Activated CD4-positive, alpha-beta T cell treated with anti-CD3 and anti-CD28 coated beads for 24 hours (primary cell): Measurements from ENCODE around the gene BRPF1.

Experiments used
- DNase-seq, 2 donors: peaks; one replicate each; pipeline ENCODE4 v3.0.0-alpha.2; 2020; ENCODE audit warnings: low read depth in 2 of 2

BRPF1 gene

DNA sequence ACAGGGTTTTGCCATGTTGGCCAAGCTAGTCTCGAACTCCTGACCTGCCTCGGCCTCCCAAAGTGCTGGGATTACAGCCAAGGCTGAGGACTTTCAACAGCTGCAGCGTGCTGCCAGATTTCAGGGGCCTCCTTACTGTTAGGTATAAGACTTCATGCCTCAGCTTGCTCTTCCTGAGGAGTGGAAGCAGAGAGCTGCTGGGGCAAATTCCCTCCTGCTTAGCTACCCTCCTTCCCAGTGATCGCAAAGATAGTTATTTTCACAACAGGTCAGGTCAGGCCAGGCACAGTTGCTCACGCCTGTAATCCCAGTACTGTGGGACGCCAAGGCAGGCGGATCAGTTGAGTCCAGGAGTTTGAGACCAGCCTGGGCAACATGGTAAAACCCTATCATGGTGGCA lies 30.5 kb upstream of the BRPF1 start:
- DNase-seq = no peak

DNA sequence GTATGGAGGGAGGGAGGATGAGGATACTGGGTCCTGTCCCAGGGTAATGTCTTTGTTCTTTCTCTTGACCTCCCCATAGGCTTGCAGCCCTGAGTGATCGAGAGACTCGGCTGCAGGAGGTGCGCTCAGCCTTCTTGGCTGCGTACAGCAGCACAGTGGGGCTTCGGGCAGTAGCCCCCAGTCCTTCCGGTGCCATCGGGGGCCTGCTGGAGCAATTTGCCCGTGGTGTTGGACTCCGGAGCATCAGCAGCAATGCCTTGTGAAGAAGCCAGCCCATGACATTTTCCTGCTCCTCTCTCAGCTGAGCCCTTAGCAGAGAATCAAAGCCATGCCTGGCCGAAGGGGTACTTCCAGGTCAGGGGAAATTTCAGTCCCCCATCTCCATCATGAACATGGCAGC lies 29.8 kb upstream of the BRPF1 start:
- no peak for DNase-seq

DNA sequence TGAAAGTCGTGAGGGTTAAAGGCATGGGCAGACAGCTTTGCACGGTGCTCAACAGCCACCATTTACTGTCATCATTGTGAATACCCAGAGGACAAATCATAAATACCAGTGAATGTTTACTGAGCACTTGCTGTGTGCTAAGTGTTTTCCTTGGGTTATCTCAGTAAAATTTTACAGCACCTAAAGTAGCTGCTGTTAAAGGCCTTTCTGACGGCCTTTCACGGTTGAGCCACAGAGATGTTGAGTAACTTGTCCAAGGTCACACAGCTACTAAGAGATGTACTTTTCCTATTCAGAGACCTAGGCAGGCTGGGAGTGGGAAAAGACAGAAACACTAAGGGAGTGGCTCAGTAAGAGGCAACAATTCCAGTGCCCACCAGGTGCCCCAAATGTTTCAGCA lies 28.3 kb upstream of the BRPF1 start:
- DNase-seq = no peak

DNA sequence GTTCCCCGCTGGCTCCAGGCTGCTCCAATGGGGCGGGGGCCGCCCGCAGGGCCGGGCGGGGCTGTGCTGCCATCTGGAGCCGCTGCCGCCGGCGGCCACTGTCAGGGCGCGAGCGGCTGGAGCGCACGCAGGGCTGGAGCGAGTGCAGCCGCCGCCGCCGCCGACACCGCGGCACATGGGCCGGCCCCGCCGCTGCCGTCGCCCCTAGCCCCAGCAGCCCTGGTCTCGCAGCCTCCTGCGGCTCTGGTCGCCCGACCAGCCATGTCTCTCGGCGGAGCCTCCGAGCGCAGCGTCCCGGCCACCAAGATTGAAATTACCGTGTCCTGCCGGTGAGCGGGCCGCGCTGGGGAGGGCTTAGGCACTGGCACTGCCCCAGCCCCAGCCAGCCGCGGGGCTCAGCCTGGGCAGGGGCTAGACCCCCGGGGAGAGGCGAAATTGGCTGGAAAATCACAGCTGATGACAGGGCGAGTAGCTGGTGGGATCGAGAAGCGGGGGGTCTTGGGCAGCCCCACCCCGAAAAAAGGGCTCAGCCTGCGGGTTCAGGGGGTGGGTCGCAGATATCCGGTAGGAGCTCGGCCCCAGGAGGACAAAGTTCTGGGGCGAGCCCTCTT lies 27.7 kb upstream of the BRPF1 start, which contains the start of gene CPNE9:
TSS of gene CPNE9 (plus strand) at position 98 of the 611 bp plus-strand sequence. CDS start at position 262, 164 bp downstream.
- DNase-seq = no peak

DNA sequence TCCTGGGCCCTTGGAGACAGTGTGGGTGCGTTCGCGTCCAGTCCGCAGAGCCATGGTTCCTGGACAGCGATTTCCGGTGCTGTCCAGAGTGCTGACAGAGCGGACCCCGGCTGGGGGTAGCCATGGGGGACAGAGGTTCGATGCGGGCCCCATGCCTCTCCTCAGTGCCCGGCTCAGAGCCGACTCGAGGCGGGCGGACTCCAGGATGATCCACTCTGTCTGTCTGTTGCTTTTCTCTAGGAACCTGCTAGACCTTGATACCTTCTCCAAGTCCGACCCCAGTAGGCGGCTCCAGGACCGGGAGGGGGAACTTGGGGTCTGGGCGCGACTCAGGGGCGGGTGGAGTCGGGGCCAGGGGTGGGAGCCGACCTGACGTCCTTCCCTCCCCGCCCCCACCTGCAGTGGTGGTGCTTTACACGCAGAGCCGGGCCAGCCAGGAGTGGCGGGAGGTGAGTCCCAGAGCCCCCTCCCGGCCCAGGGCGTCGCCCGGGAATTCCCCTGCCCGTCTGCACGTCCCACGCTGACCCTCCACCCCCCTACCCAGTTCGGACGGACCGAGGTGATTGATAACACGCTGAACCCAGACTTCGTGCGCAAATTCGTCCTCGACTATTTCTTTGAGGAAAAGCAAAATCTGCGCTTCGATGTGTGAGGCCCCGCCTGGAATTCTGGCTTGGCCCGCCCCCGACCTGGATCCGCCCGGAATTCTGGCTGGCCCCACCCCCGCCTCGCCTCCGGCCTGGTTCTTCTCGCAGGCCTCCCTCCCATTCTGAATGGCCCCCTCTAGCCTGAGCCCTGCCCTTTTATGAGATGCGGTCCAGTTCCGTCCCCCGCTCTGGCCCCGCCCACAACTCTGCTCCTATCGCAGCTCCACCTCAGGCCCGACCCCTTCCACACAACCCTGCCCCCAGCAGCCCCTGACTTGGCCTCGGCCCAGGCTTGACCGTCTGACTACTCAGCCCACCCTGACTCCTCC lies 26.9 kb upstream of the BRPF1 start:
- DNase-seq = peak in 1 of 2 donors; percentile 19

DNA sequence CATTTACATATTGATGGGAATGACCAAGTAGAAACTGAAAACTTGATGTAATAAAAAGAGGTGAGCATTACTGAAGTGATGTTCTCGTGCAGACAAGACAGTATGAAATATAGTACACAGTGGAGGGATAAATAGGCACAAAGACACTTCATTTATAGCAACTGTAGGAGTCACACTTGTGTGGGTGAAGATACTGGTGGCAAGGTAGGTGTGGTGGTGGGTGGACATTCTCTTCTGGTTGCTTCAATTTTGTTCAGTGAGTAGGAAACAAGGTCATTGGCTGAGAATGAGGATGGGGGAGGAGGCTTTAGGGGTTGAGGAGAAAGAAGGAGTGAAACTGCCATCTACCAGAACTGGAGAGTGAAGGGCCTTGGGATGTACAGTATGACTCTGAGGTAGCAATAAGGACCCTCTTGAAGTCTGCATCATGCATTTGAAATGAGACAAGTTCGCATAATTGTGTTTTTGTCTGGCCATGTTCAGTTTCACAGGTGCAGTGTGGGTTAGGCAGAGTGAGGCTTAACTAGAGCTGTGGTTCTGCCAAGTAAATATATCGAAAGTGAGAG lies 21.3 kb upstream of the BRPF1 start:
- DNase-seq = no peak

DNA sequence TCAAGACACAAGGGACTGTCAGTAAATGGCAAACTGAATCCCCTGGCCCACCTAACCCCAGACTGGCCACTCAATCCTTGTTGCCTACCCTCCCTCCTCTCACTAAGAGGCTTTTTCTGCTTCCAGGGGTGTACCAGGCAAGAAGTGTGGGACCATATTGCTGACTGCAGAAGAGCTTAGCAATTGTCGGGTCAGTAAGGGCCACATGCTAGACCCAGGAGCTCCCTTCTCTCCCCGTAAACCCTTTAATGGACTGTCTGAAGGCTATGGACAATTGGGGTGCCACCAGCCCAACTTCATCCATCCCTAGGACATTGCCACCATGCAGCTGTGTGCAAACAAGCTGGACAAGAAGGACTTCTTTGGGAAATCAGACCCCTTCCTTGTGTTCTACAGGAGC lies 19.1 kb upstream of the BRPF1 start:
- DNase-seq = no peak

DNA sequence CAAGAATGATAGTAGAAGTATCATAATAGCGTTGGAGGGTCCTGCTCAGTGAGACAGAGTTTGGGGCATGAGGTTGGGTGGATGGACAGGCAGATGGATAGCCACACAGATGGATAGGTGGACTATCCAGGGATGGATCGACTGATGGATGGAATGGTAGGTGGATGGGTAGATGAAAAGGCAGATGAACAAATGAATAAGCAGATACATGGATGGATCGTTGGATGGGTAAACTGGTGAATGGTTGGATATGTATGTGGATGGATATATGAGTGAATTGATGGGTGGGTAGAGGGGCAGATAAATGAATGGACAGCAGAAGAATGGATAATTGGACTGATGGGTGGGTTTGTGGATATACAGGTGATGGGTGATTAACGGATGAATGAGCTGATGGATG lies 18.4 kb upstream of the BRPF1 start:
- no peak for DNase-seq

DNA sequence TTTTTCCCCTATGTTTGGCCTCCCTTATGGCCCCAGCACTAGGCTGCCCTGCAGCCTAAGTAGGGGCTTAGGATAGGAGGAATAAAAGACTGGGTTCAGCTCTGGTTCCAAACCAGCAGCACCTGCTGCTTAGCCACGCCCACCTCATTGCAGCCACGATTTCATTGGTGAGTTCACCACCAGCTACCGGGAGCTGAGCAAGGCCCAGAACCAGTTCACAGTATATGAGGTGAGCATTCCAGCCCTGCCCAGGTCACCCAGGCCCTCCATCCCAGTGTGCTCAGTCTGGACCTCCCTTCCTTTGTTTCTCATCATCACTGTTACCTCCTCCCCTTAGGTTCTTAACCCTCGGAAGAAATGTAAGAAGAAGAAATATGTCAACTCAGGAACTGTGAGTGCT lies 16.4 kb upstream of the BRPF1 start:
- no peak for DNase-seq

DNA sequence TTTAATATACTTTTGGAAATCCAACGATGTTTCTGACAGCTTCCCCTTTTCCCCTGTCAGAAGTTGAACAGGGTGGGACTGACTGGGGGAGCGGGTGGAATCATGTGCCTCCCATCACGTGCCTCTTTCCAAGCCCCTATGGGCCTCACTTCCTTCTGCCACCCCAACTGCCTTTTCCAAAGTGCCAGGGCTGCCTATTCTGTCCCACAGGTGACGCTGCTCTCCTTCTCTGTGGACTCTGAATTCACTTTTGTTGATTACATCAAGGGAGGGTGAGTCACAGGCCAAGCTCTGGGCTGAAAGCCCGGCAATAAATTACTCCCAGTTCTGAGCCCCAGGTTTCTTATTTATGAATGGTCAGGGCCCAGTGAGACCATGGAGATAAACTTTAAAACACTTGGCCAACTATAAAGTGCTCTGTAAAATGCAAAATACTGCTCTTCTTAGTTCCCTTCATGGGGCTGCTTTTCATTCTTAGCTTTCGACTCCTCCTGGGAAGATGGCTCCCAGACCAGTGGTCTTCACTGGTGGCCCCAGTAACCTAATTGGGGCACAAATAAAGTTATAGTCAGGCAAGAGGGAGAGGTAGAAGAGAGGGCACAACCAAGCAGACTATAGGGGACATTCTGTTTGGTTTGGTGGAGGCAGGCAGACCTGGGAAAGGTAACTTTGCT lies 15.6 kb upstream of the BRPF1 start:
- DNase-seq = no peak

DNA sequence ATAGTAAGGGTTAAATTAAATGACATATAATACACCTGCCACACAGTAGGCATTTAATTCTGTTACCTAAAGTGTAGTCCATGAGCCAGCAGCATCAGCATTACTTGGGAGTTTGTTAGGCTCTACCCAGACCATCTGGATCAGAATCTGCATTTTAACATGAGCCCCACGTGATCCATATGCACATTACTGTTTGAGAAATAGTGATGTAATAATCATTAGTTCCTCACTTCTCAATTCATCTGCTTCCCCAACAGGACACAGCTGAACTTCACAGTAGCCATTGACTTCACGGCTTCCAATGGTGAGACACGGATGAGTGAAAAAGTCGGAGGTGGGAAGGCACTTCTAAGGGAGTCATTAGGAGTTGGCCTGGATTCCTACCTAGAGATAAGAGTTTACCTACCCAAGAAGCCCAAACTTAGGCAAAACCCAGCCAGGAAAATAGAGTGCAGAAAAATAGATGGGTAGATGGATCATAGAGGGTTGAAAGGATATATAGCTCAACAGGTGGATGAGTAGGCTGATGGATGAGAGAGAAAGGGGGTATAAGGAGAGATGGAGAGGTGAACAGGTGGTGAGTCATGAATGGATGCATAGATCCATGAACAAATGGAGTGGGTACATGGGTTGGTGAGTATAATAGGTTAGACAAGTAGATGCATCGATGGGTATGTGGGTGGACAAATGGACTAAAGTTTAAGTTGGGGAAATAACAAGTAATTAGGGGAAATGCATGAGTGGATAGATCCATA lies 14.6 kb upstream of the BRPF1 start:
- DNase-seq = no peak

DNA sequence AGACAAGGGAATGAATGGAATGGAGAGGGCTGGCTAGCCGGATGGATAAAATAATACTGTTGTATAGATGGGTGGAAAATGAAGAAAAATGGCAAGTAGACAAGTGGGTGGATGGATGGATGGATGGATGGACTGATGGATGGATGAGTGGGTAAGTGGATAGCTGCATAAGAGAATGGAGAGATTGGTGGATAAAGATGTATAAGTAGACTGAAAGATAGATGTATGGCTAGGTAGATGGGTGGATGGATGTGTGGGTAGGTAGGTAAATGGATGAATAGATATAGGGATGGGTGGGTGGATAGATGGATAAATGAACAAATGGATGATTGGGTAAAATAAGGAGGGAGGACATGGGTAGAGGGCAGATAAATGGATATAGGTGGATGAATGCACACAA lies 14.0 kb upstream of the BRPF1 start:
- no peak for DNase-seq

DNA sequence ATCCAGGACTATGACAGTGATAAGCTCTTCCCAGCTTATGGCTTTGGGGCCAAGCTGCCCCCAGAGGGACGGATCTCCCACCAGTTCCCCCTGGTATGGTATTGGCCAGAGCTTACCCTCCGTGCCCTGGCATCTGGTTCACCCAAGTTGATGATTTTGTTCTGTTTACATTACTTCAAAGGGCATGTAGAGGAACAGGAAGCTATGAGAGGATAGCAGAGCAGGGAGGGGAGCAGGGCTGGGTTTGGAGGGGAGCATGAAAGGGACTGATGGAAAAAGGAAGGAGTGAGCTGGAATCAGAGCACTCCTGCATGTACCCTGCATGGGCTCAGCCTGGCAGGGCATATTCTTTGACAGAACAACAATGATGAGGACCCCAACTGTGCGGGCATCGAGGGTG lies 13.4 kb upstream of the BRPF1 start:
- no peak for DNase-seq

DNA sequence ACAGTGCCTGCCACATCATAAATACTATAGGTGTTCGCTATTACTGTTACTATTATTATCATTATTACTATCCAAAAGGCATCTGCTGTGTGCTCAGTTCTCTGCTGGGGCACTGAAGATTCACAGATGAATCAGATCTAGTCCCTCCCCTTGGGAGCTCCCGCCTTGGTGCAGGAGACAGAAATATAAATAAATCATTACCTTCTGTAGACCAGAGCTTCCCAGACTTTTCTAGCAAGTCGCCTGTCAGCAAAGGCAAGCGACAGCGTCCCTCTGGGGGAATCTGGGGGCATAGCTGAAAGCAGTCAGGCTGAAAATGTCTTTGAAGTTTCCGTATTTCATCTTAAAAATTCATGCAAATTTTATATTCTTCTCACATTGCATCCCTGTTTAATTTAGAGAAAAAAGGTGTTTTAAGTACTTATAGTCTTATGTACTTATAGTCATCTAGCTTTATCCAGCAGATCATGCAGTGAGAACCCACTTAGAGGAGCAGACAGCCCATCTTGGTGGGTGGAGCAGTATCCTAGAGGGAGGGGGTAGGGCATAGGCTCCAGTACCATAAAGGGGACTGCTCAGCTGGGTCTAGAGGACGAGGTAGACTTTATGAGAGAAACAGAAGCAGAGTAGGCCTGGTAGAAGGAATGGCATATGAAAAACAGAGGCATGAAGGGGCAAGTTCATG lies 10.4 kb upstream of the BRPF1 start:
- DNase-seq = no peak

DNA sequence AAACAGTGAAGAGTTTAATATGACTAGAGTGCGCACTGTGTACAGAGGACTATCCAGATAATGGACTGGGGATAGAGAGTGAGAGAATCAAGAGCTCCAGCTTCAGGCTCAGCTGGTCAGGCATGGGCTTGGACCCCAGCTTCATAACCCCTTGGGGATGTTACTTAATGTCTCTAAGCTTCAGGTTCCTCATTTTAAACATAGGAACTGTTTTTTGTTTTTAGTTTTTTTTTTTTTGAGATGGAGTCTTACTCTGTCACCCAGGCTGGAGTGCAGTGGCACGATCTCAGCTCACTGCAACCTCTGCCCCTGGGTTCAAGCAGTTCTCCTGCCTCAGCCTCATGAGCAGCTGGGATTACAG lies 9.9 kb upstream of the BRPF1 start:
- no peak for DNase-seq

DNA sequence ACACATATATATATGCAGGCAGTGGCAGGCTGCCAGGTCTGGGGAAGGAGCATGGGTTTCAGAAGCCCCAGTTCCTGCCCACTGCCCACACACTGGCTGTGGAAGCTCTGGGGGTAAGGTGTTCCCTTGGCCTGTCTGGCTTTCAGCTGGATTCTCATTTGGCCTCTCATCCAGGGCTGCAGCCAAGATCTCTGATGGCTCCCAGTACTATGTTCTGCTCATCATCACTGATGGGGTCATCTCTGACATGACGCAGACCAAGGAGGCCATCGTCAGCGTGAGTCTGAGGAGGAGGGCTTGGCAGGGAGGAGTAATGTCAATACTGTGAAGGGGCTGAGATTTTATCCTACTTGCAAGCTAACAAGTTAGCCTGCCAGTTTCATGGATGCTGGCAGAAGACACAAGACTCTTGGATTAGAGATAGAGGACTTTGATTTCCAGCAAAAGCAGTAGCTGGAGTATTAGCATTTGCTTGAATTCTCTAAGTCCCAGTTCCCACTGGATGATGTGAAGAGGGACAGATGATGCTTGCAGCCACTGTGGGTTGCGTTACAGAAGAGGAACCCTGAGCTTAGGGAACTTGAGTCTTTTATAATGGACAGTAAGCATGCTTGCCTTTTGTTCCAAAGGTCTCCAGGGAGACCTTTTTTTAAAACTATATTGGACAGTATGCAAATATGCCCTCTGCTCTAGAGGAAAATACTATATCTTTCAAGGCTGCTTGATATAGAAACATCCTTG lies 5.6 kb upstream of the BRPF1 start:
- DNase-seq = no peak

DNA sequence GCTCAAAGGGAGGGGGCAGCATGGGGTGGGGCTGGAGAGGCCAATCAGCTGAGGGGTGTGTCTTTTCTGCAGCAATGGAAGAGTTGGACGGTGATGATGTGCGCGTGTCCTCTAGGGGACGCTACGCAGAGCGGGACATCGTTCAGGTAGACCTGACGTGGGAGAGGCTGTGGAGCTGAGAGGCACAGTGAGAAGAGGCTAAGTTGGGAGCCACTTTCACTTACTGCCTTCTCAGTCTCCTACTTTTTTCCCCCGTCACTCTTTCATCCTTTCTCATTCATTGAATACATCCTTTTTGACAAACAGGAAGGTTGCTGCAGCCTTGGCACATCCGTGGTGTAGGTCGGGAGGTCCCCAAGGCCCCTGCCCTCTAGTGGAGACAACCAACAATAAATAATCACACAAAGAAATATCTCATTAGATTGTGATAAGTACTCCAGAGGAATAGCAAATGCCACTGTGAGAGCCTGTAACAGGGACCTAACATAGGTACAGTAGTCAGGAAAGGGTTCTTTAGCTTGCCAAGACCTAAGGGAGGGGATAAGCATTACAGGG lies 4.4 kb upstream of the BRPF1 start:
- peak in 1 of 2 donors; percentile 44 for DNase-seq

DNA sequence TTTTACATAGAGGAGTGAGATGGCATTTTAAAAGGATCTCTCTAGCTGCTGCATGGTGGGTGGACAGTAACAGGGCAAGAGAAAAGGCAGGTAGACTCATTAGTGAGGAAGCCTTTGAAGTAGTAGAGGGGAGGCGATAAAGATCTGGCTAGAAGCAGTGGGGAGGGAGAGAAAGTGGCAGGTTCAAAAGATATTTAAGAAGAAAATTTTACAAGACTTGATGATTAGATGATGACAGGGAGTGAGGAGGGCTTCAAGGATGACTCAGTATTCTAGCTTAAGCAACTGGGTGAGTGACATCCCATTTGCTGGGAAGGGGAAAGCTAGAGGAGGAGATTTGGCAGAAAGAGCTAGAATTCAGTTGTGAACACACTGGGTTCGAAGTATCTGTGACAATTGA lies 3.8 kb upstream of the BRPF1 start:
- DNase-seq = no peak

DNA sequence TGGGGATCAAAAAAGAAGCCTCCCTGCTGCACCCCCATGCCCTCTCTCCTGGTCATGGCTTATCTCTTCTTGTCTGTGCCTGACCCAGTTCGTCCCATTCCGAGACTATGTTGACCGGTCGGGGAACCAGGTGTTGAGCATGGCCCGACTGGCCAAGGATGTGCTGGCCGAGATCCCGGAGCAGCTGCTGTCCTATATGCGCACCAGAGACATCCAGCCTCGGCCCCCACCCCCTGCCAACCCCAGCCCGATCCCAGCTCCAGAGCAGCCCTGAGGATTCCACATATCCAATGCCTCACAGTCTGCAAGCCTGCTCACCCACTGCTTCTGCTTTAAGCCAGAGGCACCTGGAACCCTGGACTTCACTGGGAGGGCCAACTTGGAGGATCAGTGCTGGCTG lies 2.1 kb upstream of the BRPF1 start:
- DNase-seq = no peak

DNA sequence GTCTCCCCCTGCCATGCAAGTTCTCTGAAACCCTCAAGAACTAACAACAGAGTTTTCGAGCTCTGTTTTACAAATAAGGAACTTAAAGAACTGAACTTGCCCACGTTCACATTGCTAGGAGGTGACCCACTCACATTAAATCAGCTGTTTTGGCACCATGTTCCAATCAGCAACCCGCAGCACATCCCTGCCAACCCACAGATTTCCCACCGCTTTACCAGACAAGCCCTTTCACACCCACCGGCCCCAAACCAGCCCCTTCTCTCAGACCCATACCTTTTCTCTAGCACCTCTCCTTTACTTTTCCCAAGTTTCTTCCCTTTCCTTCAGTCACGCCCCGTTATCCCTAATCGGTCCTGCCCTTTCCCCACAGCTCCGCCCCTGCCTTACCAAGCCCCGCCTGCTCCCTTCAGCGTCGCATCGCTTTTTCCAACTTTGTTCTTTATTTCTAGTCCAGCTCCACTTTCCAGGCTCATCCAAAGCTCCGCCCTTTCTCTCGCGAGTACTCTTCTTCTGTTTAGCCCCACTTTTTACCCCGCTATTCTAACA lies 804 bp upstream of the BRPF1 start:
- no peak for DNase-seq
